ENCODE results near the gene PRR30. TPM values are rescaled to one million over a fixed set of nuclear protein-coding genes. Genes with fewer than 3 reads are reported as not detected.

The PRR30 gene
- total and polyA plus RNA-seq, 10 of the 15 experiments (the other 5 are each of a cell fraction or from before 2014, with no cell fraction given) = not detected

DNA sequence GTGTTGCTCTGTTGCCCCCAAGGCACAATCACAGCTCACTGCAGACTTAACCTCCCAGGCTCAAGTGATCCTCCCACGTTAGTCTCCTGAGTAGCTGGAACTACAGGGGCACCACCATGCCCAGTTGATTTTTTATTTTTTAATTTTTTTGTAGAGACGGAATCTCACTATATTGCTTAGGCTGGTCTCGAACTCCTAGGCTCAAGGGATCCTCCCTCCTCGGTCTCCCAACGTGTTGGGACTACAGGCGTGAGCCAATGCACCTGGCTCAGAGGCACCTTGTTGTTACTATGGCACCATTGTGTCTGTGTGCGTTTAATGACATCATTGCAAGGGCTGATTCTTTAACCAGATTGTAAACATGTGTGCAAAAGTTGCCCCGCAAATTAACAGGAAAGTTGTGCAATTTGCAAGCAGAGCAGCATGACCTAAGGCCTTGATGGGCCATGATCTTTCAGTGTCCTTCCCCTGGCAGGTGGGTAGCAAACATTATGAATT lies 32.2 kb upstream of the PRR30 start:
- CTCF ChIA-PET = interaction anchor here (0.7 to 2.6 kb wide), 12 partner anchors 12 to 131 kb away, joined by 3 to 20 read pairs (median 3); partner anchors contain the start of gene PREB

More for the DNA sequence above, 32.2 kb upstream of the PRR30 start:
- DNase-seq (ENCODE audit: low read depth, low spot score) = no peak
- FAIRE-seq = no peak
- intact Hi-C loops (cut with micrococcal nuclease; ENCODE audit: unreplicated experiment) (loop anchor here (10.0 kb wide), 1 partner anchor 113 kb away; the partner anchor contains the start of gene TRIM54), in situ Hi-C loops (cut with MboI) (no loop called here)
- no peaks in the 10 kb centered on the region for H3K79me2 ChIP-seq (ENCODE audit: control insufficient read depth, insufficient read depth, low read length)
- H3K36me3 ChIP-seq (ENCODE audit: control insufficient read depth in 2 of 2, insufficient read depth in 2 of 2, low read length in 1 of 2) = no peaks in the 10 kb centered on the region
- ChIA-PET RAD21 (ENCODE audit: unreplicated experiment) (interaction anchor here (1.0 to 2.4 kb wide), 3 partner anchors 14 to 109 kb away, joined by 3 to 8 read pairs (median 6); no protein-coding TSS in a partner anchor), POLR2A (interaction anchor here (0.6 to 1.0 kb wide), 4 partner anchors 11 to 78 kb away, joined by 3 to 6 read pairs (median 4); no protein-coding TSS in a partner anchor), SMC1A (ENCODE audit: uncharacterized antibody, unreplicated experiment) (interaction anchor here (0.9 to 2.6 kb wide), 2 partner anchors 20 to 55 kb away, joined by 3 to 9 read pairs; no protein-coding TSS in a partner anchor)
- ATAC-seq = no peak
- H3K27ac ChIP-seq (ENCODE audit: control insufficient read depth, insufficient read depth) = no peak overlapping the region
- H3K9me3 ChIP-seq (replicated peaks; ENCODE audit: control insufficient read depth, insufficient read depth, low read length) = no peaks in the 10 kb centered on the region
- H3K27me3 ChIP-seq (replicated peaks in 1 of 2; ENCODE audit: control insufficient read depth in 2 of 2, insufficient read depth in 2 of 2, low read length in 1 of 2) = no peaks in the 10 kb centered on the region; a peak in 1 of 4 replicates
- TF ChIP-seq, protein P1, sequence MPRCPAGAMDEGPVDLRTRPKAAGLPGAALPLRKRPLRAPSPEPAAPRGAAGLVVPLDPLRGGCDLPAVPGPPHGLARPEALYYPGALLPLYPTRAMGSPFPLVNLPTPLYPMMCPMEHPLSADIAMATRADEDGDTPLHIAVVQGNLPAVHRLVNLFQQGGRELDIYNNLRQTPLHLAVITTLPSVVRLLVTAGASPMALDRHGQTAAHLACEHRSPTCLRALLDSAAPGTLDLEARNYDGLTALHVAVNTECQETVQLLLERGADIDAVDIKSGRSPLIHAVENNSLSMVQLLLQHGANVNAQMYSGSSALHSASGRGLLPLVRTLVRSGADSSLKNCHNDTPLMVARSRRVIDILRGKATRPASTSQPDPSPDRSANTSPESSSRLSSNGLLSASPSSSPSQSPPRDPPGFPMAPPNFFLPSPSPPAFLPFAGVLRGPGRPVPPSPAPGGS (IDR thresholded peaks at IDR 0.05; ENCODE audit: borderline replicate concordance, insufficient read depth, low read depth, low read length, poor library complexity, severe bottlenecking) = peak; percentile 52
- TF ChIP-seq SREBF2 (IDR thresholded peaks at IDR 0.05; ENCODE audit: low read length) = no peak
- no peak overlapping the region for H3K4me2 ChIP-seq (ENCODE audit: control insufficient read depth, insufficient read depth)
- no peak overlapping the region for H3K4me3 ChIP-seq
- no peak overlapping the region for H2AFZ ChIP-seq (ENCODE audit: control insufficient read depth, low read depth, low read length)
- no TSS peak for BruUV-seq (replicated peaks)
- WGBS (ENCODE audit: insufficient coverage, insufficient replicate concordance, low lambda C conversion rate, missing lambda C conversion rate) = 73% methylated on average over 8 of the region's 8 CpGs
- peaks cover 9% of the 10 kb centered on the region for H3K4me1 ChIP-seq (ENCODE audit: control insufficient read depth, insufficient read depth, low read length)
- no peaks in the 10 kb centered on the region for H4K20me1 ChIP-seq (ENCODE audit: control insufficient read depth, insufficient read depth)
- H3K9ac ChIP-seq (ENCODE audit: control insufficient read depth, insufficient read depth, low read length) = no peak overlapping the region

Data from GM12878 (cell line).